ENCODE data around the gene FAM53A.
"Not testable (repeated sequence)": the region's sequence is repeated elsewhere in the genome, so short reads cannot be mapped to it uniquely, and the experiment has no call there.

FAM53A gene

DNA sequence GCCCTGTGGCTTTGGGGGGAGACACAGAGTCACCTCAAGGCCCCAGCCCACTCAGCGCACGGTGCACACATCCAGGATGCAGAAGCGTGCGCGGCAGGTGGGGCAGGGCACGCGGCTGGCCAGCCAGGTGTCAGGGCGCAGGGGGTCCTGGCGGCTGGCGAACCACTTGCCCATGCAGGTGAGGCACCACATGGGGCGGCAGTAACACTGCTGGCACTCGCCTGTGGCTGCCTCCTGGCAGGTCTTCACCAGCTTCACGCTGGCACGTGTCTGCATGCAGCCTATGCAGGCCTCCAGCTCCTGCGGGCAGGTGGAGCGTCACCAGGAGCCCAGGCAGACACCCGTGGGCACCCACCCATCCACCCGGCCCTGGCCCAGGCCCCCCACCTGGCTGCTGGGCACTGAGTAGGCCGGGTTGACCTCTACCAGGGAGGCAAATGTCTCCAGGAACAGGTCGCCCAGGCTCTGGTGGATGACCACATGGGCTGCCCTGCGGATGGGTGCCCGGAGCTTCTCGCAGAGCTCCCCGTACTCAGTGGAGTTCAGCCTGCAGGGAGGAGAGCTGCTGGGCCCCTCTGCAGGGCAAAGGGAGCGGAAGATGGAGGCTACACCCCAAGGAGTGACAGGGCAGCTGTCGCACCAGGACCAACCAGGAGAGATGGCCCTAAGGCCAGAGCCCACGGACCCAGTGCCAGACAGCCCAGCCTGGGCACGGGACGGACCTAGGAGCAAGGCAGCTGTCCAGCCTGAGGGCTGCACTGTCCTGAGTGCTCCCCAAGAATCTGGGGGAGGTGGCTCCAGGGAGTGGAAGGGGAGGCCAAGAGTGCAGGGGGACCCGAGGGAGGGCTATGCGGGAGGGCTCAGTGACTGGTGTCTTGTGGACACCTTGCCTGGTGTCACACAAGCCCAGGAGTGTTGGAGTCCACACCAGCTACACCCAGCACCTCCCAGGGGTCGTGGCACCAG, 33.3 kb upstream of the FAM53A start:
- no peak for DNase-seq (ENCODE audit: low spot score)

DNA sequence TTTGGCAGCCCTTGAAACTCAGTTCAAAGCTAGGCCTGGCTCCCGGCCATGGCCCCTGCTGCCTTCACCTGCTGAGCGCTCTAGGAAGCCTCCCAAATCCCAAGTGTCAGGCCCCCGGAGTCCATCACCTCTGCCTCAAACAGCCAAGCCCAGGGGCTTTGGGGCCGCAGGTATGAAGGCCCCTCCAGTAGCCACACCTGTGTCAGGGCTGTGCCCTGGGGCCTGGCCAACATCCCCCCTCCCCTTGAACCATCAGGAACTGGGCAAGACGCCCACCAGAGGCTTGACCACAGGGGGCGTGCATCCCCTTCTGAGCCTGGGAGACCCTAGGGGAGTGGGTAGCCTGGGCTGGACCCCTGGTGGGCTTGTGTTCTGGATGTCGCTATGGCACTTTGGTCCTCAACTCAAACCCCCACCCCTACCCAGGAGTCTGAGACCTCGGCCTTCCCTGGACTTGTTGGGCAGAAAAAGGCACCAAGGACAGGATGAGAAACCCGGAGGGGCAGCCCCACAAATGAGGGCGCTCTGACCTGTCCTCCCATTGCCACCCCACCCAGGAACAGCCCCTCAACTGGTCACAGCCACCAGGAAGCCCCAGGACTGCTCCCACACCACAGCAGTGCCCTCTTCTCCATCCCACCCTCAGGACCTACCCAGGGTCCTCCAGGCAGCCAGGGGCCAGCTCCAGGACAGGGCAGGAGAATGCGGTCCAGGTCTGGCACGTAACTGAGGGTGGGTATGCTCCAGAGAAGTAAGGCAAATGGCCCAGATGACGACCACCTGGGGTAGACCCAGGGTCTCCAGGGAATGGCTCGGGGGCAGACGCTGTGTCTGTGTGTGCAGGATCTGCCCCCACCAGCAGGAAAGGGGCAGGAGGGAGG, 32.2 kb upstream of the FAM53A start:
- no peak for DNase-seq (ENCODE audit: low spot score)

DNA sequence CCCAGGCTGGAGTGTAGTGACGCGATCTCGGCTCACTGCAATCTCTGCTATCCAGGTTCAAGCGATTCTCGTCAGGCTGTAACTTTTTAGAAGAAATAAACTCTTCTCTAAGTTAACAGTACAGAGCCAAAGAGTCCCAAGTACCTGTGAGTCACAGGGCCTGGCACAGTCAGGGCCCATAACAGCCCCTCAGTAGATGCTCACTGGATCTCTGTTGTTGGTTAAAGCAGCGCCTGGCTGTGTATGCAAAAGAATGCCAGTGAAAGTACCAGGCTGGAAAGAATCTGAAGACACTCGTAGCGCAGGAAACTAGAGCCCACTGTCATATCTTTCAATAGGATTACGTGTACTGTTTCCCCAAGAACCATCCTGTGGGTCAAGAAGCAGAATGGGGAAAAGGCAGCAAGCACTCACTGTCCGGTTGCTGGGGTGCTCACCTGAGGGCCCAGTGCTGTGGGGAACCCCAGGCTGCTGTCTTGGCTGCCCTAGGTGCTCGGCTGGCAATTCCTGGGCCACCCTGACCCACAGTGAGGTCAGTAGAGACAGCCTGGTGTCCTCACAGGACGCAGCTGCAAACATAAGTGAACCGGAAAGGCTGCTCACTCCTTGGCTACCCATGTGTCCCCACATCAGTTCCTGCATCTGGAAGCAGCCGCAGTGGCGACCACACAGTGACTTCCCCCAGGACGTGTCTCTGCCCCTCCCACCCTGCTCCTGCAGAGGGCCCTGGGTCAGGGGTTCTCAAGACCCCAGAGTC, 31.1 kb upstream of the FAM53A start:
- no peak for DNase-seq (ENCODE audit: low spot score)

DNA sequence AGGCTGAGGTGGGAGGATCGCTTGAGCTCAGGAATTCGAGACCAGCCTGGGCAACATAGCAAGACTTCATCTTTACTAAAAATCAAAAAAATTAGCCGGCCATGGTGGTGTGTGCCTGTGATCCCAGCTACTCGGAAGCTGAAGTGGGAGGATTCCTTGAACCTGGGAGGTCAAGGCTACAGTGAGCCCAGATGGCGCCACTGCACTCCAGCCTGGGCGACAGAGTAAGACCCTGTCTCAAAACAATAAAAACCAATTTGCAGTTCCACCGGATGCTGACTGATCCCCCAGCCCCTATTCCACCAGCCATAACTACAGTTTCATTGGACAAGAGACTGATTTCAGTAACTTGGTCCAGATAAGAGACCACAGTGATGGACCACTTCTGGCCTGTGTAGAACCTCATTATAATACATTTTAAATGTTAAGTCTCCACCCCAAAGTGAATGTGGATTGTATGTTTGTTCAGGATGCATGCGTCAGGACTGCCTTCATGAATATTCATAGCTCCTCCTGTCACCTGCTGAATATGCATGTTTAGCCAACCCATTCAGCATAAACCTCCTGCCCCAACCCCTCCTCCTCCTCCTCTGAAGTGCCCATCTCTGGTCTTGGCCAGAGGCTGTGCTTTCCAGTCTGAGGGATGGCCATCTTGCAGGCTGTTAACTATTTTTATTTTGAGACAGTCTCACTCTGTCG, 30.3 kb upstream of the FAM53A start:
- DNase-seq (ENCODE audit: low spot score): no peak

DNA sequence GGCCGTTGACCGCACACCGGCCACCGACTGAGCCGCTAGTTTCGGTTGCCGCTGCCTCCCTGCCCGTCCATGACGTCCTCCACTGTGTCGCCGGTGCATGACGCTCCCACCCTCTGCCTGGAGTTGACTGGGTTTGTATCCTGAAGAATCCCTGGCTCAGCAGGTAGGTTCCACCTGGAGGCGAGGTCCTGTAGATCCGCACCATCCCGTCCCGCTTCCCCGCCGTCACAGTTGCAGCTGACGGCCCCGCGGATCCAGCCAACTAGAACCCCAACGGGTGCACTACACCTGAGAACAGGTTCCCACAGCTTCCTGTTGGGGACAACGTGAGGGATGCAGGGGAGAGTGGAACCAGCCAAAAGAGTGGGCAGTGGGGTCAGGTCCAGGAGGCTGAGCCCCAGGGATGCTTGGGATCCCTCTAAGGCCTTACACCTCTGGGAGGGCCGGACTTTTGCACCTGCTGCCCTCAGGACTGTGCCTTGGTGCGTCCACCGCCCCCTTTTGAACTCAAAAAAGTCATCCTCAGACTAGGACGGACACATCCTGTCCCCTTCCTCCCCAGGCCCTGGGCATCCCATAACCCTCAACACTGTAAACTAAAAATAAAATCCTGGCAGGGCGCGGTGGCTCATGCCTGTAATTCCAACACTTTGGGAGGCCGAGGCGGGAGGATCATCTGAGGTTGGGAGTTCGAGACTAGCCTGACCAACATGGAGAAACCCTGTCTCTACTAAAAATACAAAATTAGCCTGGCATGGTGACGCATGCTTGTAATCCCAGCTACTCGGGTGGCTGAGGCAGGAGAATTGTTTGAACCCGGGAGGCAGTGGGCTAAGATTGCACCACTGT, 29.1 kb upstream of the FAM53A start:
- no peak for DNase-seq (ENCODE audit: low spot score)

DNA sequence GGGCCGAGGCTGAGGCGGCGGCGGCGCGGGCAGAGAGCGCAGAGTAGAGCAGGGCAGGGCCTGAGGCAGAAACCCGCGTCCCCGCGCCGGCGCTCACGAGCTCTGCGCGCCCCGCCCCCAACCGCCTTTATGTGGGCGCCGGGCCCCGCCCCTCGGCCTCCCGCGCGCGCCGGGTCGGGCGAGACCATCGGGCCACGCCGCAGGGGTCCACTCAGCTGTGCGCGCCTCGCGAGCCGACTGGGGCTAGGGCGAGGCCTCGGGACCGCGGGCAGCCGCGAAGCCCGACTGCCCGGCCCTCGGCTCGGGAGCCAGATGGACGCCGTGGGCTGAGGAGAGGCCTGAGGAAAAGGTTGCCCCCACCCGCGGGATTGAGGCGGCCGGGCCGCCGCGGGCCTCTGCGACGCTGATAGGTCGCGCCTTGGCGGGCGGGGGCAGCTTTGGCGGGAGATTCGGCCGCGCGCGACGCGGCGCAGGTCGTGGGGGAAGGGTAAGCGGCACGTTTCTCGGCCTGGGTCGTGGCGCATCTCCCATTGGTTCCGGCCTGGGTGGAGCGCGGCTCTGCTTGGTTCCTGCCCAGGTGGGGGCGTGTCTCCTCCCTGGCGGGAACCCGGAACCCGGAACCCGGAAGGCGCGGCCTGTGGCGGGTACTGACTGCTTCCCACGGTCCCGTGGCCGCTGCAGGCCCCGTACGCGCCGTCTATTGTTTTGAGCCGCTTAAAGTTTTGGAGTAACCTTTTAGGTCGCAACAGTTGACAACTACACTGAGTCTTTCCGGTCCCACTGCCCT, 28.3 kb upstream of the FAM53A start, which contains the start of gene SLBP:
TSS of gene SLBP (minus strand) at position 104 of the 787 bp plus-strand sequence. CDS start 131 bp downstream, outside the sequence.
- DNase-seq (ENCODE audit: low spot score): peak; percentile 100

DNA sequence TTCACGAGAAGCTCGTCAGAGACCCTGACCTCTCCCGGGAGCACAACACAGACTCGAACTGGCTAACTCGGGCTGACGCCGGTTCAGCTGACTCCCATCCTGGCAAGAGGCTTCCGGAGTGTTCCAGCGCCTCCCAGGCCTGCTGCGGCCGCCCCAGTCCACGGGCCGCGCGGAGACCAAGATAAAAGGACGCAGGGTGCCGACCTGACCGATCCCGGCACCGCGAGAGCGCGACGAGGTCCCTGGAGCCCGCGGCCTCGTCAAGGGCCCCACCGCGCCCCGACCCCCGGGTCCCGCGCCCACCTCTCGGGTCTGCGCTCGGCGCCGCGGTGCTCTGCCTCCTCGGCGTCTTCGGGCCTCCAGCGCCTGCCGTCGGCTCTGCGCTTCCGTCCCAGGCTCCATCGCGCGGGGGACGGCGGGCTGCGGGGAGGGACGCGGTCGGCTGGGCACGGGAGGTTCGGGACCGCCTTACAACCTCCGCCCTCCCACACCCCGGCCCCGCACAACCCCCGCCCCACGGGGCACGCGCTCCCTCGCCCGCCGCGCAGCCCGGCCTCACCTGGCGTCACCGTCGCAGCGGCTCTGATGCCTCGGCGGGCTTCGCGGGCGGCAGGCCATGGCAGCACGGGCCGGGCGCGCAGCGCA, 27.6 kb upstream of the FAM53A start:
- peak; percentile 41 for DNase-seq (ENCODE audit: low spot score)

DNA sequence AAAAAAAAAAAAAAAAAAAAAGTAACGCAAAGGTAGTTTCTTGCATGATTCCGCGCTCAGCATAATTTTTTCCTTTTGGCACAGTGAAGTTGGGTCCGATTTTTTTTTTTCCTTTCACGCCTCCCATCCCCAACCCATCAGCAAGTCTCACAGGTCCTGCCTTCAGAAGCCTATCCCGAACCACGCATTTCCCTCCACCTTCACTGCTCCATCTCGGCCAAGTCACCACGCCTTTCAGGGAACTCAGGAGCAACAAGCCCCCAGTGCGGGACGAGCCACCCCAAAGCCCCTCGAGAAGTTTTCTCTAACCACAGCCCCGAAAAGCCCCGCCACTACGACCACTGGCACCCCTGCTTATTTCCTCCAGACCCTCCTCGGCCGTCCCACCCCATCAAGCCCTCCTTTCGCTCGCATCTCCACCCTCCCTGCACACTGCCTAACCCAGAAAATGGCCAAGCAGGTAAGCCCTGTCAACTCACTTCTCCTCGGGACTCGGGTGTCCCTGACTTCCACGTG, 27.0 kb upstream of the FAM53A start:
- DNase-seq (ENCODE audit: low spot score): no peak

DNA sequence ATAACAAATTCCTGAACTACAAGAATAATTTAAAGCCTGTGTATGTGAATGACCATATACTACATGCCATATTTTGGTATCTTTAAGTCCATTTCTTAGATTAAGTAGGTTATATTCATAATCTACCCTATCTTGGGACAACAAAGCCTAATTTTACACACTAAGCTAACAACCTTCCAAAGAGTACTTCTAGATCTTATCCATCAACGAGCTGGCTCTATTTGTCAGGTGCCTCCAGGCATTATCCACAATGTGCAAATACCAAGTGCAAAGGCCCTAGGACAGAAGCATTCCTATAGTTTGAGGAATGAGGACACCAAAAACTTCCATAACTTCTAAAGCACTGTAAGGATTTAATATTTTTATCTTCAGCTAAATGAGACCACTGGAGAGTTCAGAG, 24.5 kb upstream of the FAM53A start:
- no peak for DNase-seq (ENCODE audit: low spot score)

DNA sequence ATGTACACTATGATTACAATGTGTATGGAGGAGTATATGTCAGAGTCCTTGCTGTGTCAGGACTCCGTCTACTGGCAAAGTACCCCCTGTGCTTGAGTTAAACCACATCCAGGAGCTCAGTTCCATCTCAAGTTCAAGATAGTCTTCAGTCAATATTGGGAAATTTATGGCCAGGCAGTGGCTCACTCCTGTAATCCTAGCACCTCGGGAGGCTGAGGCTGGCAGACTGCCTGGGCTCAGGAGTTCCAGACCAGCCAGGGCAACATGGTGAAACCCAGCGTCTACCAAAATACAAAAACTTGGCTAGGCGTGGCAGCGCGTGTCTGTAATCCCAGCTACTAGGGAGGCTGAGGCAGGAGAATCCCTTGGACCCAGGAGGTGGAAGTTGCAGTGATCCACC, 22.2 kb upstream of the FAM53A start:
- DNase-seq (ENCODE audit: low spot score): no peak

DNA sequence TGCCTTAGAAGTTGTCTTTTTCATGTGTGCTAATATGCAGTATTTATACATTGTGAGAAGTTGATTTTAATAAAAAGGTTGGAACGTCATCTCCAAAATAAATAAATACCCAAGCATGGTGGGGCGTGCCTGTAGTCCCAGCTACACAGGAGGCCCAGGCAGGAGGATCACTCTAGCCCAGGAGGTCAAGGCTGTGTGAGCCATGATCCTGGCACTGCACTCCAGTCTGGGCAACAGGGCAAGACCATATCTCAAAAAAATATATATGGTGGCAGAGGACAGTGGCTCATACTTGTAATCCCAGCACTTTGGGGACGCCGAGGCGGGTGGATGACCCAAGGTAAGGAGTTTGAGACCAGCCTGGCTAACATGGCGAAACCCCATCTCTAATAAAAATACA, 21.6 kb upstream of the FAM53A start:
- no peak for DNase-seq (ENCODE audit: low spot score)

DNA sequence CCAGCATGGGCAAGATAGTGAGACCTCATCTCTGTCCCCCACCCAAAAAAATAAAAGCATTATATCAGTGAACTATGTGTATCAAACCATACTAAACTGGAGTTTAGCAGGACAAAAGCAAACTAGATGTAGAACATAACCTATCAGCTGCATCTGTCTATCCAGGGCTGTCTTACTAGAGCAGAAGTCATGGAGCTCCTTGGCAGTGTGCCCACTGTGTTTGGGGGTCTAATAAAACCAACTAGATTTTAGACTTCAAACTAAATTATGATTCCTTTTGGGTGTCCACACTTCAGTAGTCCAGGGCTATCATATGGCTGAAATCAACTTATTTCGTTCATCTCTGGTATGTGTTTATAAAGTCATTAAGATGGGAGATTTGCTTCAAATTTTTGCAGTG, 19.8 kb upstream of the FAM53A start:
- DNase-seq (ENCODE audit: low spot score): no peak

DNA sequence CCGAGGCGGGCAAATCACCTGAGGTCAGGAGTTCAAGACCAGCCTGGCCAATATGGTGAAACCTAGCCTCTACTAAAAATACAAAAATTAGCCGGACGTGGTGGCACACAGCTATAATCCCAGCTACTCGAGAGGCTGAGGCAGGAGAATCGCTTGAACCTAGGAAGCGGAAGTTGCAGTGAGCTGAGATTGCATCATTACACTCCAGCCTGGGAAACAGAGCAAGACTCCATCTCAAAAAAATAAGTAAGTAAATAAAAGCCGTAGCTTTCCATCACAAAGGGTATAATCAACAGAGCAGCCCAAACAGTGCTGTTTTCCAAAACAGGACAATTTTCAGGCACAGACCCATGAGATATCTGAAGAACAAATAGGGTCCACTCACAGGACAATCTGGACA, 17.6 kb upstream of the FAM53A start:
- DNase-seq (ENCODE audit: low spot score): not testable (repeated sequence)

DNA sequence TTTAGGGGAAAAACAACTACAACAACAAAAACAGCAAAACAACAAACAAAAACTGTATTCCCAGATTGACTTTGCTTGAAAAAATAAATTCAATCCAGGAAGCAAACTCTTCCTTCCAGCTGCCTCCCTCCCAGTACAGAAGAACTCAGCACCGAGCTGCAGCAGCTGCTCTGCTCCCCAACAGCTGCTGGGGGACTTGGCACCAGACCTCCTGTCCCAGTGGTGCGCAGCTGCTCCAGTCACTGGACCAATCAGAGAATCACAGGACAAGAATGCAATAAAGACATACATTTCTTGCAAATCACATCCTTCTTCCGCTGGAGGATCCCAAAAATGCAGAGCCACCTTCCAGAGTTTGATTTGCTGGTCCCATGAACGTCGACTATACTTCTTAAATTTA, 11.8 kb upstream of the FAM53A start:
- DNase-seq (ENCODE audit: low spot score): no peak

DNA sequence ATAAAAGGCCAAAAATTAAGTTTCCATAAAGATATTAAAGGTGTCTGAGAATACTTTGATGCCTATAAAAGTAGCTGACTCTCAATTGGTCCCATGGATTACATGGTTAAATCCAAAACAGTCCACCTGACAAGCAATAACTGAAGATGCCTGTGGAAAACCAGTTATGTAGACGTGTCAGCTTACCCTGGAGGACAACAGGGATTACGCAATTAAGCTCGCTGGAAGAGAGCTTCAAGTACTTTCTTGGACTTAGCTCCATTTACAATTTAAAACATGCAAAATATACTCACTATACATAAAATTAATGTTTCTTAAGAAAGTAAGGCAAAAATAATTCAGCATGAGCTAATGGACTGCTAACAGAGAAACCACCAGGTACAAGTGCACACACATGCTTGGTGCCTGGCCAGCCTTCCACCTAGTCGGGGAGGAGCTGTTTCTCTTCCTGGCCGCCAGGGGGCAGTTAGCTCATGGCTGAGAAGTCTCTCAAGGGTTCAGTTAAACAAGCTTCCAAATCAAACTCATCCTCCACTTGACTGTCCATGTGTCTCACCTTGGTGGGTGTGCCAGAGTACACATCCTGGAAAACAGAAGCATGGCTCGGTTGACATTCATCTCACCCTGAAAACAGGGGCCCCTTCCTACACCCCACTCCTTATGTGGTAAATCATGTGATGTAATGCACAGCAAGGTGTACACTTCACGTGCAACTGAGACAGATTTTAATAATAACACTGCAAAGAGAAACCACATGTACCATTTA, 9.2 kb upstream of the FAM53A start:
- peak; percentile 84 for DNase-seq (ENCODE audit: low spot score)

DNA sequence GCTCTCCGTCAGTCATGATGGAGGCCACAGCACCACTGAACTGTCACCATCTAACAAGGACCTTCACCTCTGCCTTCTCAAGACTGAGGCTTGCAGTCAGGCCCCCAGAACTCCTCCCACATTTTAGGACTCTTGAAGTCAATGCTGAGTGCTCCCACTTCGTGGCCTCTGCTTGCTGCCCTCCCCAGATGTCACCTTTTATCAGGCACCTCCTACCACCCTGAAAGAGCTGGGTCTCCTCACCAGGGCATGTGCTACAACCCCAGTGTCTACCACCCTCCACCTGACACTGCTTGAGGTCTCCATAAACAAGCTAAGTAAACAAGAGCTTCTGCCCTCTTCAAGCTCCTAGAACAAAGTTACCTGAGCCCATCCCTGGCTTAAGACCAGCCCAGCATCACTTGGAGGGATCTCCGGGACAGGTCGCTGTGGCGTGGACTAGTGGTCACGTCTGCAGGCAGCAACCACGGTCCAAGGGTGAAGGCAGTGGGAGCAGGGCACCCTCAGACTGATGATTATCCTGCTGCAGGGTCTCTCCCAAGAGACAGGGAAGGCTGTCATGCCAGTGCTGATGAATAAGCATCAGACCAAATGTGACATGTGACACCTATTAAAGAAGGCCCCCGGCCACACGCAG, 7.7 kb upstream of the FAM53A start:
- DNase-seq (ENCODE audit: low spot score): no peak

DNA sequence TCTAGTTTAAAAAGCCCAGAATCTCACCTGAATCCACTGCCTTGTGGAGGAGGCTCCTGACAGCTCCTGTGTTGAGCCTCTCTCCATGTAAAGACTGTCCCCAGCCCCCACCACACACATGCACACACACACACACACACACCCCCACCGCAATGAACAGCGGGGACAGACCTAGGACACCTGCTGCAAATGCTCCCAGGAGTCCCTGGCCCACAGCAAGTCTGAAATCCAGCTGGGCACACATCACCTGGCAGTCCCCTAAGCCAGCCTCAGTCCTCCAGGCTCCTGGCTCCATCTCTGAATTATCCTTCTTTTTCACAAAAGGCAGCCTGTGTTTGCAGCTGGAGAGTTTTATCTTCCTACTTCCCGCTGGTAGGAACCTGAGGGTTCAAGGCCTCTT, 6.6 kb upstream of the FAM53A start:
- DNase-seq (ENCODE audit: low spot score): no peak
